GM12875 (cell line): Measurements from ENCODE around the gene MET.
"Not testable (repeated sequence)": the region's sequence is repeated elsewhere in the genome, so short reads cannot be mapped to it uniquely, and the experiment has no call there.

Experiments
- H3K4me3 ChIP-seq: one replicate; pipeline ENCODE4 v1.5.1; 2011; ENCODE audit warnings: low read depth, low read length, control low read depth
- TF ChIP-seq, protein P1 (sequence below): IDR thresholded peaks from 2 replicates; pipeline ENCODE4 v1.5.1; 2011; ENCODE audit warnings: low read depth, mild to moderate bottlenecking, control low read depth, inconsistent platforms, low read length, moderate library complexity, borderline replicate concordance; ENCODE audit not compliant: insufficient read depth

MET gene

DNA sequence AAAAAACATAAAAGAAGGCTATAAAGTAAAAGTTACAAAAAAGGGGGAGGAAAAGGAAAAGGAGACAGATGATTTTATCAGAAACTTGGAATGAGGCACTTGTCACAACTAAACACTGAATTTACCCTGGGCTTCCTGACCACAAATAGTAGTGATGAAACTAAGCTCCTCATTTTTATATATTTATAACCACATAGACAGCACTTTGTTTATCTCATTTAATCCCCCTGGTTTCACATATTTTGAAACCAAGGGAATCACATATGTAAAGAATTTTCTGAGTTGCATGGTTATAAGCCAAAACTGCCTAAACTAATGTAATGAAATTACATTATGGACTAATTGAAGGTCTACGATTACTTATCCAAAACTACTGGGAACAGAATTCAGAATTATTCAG, 39.6 kb upstream of the MET start:
- TF ChIP-seq, protein P1, sequence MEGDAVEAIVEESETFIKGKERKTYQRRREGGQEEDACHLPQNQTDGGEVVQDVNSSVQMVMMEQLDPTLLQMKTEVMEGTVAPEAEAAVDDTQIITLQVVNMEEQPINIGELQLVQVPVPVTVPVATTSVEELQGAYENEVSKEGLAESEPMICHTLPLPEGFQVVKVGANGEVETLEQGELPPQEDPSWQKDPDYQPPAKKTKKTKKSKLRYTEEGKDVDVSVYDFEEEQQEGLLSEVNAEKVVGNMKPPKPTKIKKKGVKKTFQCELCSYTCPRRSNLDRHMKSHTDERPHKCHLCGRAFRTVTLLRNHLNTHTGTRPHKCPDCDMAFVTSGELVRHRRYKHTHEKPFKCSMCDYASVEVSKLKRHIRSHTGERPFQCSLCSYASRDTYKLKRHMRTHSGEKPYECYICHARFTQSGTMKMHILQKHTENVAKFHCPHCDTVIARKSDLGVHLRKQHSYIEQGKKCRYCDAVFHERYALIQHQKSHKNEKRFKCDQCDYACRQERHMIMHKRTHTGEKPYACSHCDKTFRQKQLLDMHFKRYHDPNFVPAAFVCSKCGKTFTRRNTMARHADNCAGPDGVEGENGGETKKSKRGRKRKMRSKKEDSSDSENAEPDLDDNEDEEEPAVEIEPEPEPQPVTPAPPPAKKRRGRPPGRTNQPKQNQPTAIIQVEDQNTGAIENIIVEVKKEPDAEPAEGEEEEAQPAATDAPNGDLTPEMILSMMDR = no peak

DNA sequence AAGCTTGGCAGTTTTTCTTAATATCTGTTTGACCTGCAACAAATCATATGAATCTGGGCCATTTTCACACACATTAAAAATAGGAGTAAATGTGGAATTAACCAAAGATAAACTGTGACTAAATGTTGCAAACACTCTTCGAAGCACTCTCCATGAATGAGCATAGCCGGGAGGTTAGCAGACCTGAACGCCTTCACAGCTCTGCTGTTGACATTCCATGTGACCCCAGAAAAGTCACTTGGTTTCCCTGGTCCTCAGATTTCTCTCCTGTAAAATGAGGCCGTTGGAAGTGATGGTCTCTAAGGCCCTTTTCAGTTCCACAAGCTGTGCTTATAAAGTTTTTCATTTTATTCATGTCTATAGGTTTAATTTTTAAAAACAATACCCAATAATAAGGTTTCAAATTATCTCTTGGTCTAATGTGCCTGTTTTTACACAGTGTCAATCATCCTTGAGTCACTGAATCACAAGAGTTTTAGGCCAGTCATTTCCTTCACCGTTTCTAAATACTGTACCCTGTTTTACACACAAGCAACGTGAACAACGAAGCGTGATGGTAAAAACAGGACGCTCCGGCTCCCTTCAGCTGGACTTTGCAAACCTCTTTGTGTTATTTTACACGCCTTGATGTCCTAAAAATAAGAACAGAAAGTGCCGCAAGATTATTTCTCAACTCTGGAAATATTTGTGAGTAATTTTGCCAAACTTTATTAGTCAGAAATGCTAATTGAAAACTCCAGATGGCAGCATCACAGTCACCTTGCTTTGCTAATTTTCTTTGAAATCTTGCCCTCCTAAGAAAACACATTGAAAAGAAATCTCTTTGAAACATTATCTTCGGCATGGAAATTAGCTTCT, 38.6 kb upstream of the MET start:
- no peak overlapping the region for H3K4me3 ChIP-seq
- TF ChIP-seq, protein P1 = no peak

More for the DNA sequence above, 39.6 kb upstream of the MET start:
- H3K4me3 ChIP-seq = no peak overlapping the region

DNA sequence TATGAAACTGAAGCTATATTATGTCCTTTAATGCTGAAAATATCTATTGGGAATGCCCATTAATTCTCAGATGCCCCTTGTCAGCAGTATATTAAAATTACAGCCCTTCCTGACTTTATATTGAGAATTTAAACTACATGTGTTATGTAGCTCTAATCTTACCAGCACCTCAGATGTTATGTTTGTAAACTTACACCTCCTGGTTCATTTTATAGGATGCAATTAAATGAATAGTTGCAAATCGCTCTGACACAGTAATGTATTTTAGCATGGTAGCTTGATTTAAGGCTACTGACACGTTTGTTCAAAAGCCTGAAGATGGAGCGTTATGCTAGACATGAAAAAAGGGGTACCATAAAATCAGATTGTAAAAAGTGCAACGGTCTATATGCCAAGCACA, 35.0 kb upstream of the MET start:
- TF ChIP-seq, protein P1 = no peak
- H3K4me3 ChIP-seq = no peak overlapping the region

DNA sequence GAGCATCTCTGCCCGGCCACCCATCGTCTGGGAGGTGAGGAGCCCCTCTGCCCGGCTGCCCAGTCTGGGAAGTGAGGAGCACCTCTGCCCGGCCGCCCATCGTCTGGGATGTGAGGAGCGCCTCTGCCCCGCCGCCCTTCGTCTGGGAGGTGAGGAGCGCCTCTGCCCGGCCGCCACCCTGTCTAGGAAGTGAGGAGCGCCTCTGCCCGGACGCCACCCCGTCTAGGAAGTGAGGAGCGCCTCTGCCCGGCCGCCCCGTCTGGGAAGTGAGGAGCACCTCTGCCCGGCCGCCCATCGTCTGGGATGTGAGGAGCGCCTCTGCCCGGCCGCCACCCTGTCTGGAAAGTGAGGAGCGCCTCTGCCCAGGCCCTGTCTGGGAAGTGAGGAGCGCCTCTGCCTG, 33.4 kb upstream of the MET start:
- H3K4me3 ChIP-seq = not testable (repeated sequence)

DNA sequence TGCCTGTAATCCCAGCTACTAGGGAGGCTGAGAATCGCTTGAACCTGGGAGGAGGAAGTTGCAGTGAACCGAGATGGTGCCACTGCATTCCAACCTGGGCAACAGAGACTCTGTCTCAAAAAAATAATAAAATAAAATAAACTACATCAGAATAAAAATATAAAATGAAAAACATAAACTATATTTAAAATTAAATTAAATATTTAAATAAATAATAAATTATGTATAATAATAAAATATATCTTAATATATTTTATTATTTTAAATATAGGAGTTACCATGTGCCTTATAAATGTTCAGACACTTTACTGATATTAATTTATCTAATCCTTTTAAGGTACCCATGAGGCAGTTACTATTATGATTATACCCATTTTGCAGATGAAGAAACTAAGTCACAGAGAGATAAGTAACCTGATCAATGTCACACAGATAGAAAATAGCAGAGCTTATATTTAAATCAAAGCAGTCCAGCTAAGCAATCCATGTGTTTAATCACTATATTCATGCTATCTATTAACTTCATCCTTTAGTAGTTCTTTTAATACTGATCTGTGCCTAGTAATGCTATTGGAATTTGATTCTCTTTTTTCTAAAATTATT, 30.3 kb upstream of the MET start:
- TF ChIP-seq, protein P1 = no peak
- H3K4me3 ChIP-seq = no peak overlapping the region

DNA sequence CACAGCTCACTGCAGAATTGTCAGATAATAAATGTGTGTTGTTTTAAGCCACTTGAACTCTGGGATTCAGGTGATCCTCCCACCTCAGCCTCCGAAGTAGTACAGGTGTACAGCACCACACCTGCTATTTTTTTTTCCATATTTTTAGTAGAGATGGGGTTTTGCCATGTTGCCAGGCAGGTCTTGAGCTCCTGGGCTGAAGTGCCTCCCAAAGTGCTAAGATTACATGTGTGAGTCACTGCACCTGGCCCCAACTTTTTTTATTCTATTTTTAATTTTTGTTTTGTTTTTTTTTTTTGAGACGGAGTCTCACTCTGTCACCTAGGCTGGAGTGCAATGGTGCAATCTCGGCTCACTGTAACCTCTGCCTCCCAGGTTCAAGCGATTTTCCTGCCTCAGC, 28.8 kb upstream of the MET start:
- not testable (repeated sequence) for H3K4me3 ChIP-seq

DNA sequence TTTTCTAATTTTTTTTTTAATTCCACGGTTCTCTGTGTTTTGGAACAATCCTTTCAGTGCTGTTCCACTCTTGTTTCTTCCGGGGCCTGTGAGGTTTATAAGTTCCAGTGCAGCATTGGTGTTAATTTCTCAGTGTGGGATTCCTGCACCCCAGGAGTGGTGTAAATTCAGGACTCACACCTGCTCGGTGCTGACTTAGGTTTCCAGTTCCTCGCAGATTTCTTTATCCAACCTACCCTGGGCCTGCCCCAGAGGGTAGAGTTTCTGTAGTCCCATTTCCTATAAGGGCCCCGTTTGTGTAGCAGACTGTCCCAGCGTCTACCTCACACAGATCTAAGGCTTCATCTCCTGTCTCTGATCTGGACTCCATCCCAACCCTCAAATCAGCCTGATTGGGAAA, 27.4 kb upstream of the MET start:
- TF ChIP-seq, protein P1 = no peak
- H3K4me3 ChIP-seq = no peak overlapping the region

DNA sequence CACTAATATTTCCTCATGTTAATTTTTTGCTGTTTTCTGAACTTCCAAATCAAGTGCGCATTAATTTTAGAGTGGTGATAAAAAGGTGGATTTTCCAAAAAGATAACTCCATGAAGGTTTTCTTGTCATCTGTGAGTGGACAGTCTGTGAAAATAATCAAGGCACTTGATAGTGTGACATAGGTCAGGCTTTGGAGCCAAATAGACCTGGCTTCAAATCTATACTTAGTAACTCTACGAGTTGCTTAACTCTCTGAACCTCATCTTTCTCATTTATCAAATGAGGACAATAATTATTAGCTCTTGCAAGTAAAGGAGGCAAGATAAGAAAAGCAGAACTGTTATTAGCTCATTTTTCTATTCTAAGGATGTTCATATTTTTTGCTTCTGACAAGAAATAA, 24.7 kb upstream of the MET start:
- no peak overlapping the region for H3K4me3 ChIP-seq

More for the DNA sequence above, 24.7 kb upstream of the MET start:
- TF ChIP-seq, protein P1 = no peak
